ENCODE data around the gene NUDT14.

Gene NUDT14

GRCh38 chr14:105173901-105174894 is 6.9 kb downstream of the NUDT14 start:
- H3K36me3 ChIP-seq (ENCODE audit: insufficient read depth, low read length): no peaks in the 10 kb centered on the region
- H4K20me1 ChIP-seq (ENCODE audit: insufficient read depth, low read length, poor library complexity, severe bottlenecking): peaks cover 5% of the 10 kb centered on the region
- peak overlapping the region; percentile 79 for H3K9ac ChIP-seq (ENCODE audit: low read depth, low read length, poor library complexity, severe bottlenecking)
- peak overlapping the region; percentile 67 for H3K4me3 ChIP-seq (ENCODE audit: low read length, poor library complexity, severe bottlenecking)
- H3K9me2 ChIP-seq (replicated peaks; ENCODE audit: low read depth, low read length): no peaks in the 10 kb centered on the region
- H3K4me1 ChIP-seq (ENCODE audit: insufficient read depth, low read length, poor library complexity, severe bottlenecking): peaks cover 48% of the 10 kb centered on the region
- H2AFZ ChIP-seq (ENCODE audit: low read length): no peak overlapping the region
- H3K9me3 ChIP-seq (ENCODE audit: insufficient read depth, low read depth, low read length): no peaks in the 10 kb centered on the region
- no peaks in the 10 kb centered on the region for H3K27me3 ChIP-seq (ENCODE audit: insufficient read depth, low read length, poor library complexity, severe bottlenecking)
- peaks cover 24% of the 10 kb centered on the region; the same call in 1 of the 2 replicates for H3K79me2 ChIP-seq (ENCODE audit: insufficient read depth, low read length)
- no peaks in the 10 kb centered on the region for H3F3A ChIP-seq (ENCODE audit: low read depth)
- peak overlapping the region; percentile 89 for H3K4me2 ChIP-seq (ENCODE audit: low read depth, low read length, poor library complexity, severe bottlenecking)
- TF ChIP-seq, protein P1, sequence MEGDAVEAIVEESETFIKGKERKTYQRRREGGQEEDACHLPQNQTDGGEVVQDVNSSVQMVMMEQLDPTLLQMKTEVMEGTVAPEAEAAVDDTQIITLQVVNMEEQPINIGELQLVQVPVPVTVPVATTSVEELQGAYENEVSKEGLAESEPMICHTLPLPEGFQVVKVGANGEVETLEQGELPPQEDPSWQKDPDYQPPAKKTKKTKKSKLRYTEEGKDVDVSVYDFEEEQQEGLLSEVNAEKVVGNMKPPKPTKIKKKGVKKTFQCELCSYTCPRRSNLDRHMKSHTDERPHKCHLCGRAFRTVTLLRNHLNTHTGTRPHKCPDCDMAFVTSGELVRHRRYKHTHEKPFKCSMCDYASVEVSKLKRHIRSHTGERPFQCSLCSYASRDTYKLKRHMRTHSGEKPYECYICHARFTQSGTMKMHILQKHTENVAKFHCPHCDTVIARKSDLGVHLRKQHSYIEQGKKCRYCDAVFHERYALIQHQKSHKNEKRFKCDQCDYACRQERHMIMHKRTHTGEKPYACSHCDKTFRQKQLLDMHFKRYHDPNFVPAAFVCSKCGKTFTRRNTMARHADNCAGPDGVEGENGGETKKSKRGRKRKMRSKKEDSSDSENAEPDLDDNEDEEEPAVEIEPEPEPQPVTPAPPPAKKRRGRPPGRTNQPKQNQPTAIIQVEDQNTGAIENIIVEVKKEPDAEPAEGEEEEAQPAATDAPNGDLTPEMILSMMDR (conservative IDR thresholded peaks at IDR 0.05; ENCODE audit: low read length): no peak
- no peak for TF ChIP-seq EZH2phosphoT487 (IDR thresholded peaks at IDR 0.05; ENCODE audit: borderline replicate concordance)

- Histone ChIP-seq H4K20me1 (ENCODE audit: insufficient read depth, low read length, poor library complexity, severe bottlenecking) (peaks cover 5% of the 10 kb centered on the region), H3K4me1 (ENCODE audit: insufficient read depth, low read length, poor library complexity, severe bottlenecking) (peaks cover 48% of the 10 kb centered on the region), H3K36me3 (ENCODE audit: insufficient read depth, low read length) (no peaks in the 10 kb centered on the region), H3K27me3 (ENCODE audit: insufficient read depth, low read length, poor library complexity, severe bottlenecking) (no peaks in the 10 kb centered on the region), H3K9me2 (replicated peaks; ENCODE audit: low read depth, low read length) (no peaks in the 10 kb centered on the region), H3K9ac (ENCODE audit: low read depth, low read length, poor library complexity, severe bottlenecking) (no peak overlapping the region), H3K4me2 (ENCODE audit: low read depth, low read length, poor library complexity, severe bottlenecking) (peak overlapping the region; percentile 16), H3K4me3 (ENCODE audit: low read length, poor library complexity, severe bottlenecking) (no peak overlapping the region), H2AFZ (ENCODE audit: low read length) (no peak overlapping the region), H3K79me2 (ENCODE audit: insufficient read depth, low read length) (peaks cover 20% of the 10 kb centered on the region; the same call in 1 of the 2 replicates), H3F3A (ENCODE audit: low read depth) (no peaks in the 10 kb centered on the region), H3K9me3 (ENCODE audit: insufficient read depth, low read depth, low read length) (no peaks in the 10 kb centered on the region)
- TF ChIP-seq EZH2phosphoT487 (IDR thresholded peaks at IDR 0.05; ENCODE audit: borderline replicate concordance): no peak
- TF ChIP-seq, protein P1 (conservative IDR thresholded peaks at IDR 0.05; ENCODE audit: low read length): no peak
Measured at GRCh38 chr14:105173145-105173544, 8.0 kb downstream of the NUDT14 start.

- H3K9me3 ChIP-seq (ENCODE audit: insufficient read depth, low read depth, low read length): no peaks in the 10 kb centered on the region
- H2AFZ ChIP-seq (ENCODE audit: low read length): no peak overlapping the region
- H3K27me3 ChIP-seq (ENCODE audit: insufficient read depth, low read length, poor library complexity, severe bottlenecking): no peaks in the 10 kb centered on the region
- TF ChIP-seq EZH2phosphoT487 (IDR thresholded peaks at IDR 0.05; ENCODE audit: borderline replicate concordance): no peak
- TF ChIP-seq, protein P1 (conservative IDR thresholded peaks at IDR 0.05; ENCODE audit: low read length): no peak
- H3F3A ChIP-seq (ENCODE audit: low read depth): no peaks in the 10 kb centered on the region
- H3K4me1 ChIP-seq (ENCODE audit: insufficient read depth, low read length, poor library complexity, severe bottlenecking): peaks cover 42% of the 10 kb centered on the region
- H3K4me3 ChIP-seq (ENCODE audit: low read length, poor library complexity, severe bottlenecking): no peak overlapping the region
- H3K36me3 ChIP-seq (ENCODE audit: insufficient read depth, low read length): no peaks in the 10 kb centered on the region
- H3K79me2 ChIP-seq (ENCODE audit: insufficient read depth, low read length): peaks cover 20% of the 10 kb centered on the region; the same call in 1 of the 2 replicates
- no peak overlapping the region for H3K9ac ChIP-seq (ENCODE audit: low read depth, low read length, poor library complexity, severe bottlenecking)
- H4K20me1 ChIP-seq (ENCODE audit: insufficient read depth, low read length, poor library complexity, severe bottlenecking): peaks cover 5% of the 10 kb centered on the region
- no peak overlapping the region for H3K4me2 ChIP-seq (ENCODE audit: low read depth, low read length, poor library complexity, severe bottlenecking)
- H3K9me2 ChIP-seq (replicated peaks; ENCODE audit: low read depth, low read length): no peaks in the 10 kb centered on the region
Measured at GRCh38 chr14:105172476-105172875, 8.6 kb downstream of the NUDT14 start.
